GM23338 (cell line): ENCODE measurements around the gene APBA2. TPM values are rescaled to one million over a fixed set of nuclear protein-coding genes. Genes with fewer than 3 reads are reported as not detected.

Source experiments
- ATAC-seq: fragments of 200-7000 bp; cut with Tn5 transposase; 3 replicates; pipeline ENCODE4 v1.9.1; 2020
- DNase-seq: peaks from one replicate; pipeline ENCODE4 v3.0.0-alpha.2; 2015; ENCODE audit warnings: low spot score
- H2AFZ ChIP-seq: fragments of 200-600 bp; sonication (generic); 2 replicates; pipeline ENCODE4 v1.8.0; 2016; ENCODE audit warnings: antibody characterized with exemption, mild to moderate bottlenecking, moderate library complexity
- H3F3A ChIP-seq: fragments of 200-600 bp; sonication (generic); replicated peaks from 2 replicates; pipeline ENCODE4 v1.8.0; 2017; ENCODE audit warnings: antibody characterized with exemption, mixed run types, low read depth
- H3K27ac ChIP-seq: fragments of 200-600 bp; sonication (generic); 2 replicates; pipeline ENCODE4 v1.6.1; 2016; ENCODE audit warnings: low read depth
- H3K27me3 ChIP-seq: fragments of 200-600 bp; sonication (generic); 2 replicates; pipeline ENCODE4 v1.8.0; 2016; ENCODE audit warnings: mild to moderate bottlenecking, mixed run types, moderate library complexity; ENCODE audit not compliant: insufficient read depth
- H3K36me3 ChIP-seq: fragments of 200-600 bp; sonication (generic); 2 replicates; pipeline ENCODE4 v1.8.0; 2016; ENCODE audit warnings: mild to moderate bottlenecking; ENCODE audit not compliant: insufficient read depth
- H3K4me1 ChIP-seq: fragments of 200-600 bp; sonication (generic); 2 replicates; pipeline ENCODE4 v1.8.0; 2016; ENCODE audit warnings: mild to moderate bottlenecking, moderate library complexity; ENCODE audit not compliant: insufficient read depth
- H3K4me2 ChIP-seq: fragments of 200-600 bp; sonication (generic); 2 replicates; pipeline ENCODE4 v1.7.1; 2017; ENCODE audit warnings: mixed run types
- H3K4me3 ChIP-seq: fragments of 200-600 bp; sonication (generic); 2 replicates; pipeline ENCODE4 v1.6.1; 2016; ENCODE audit warnings: mixed run types
- H3K79me2 ChIP-seq: fragments of 200-600 bp; sonication (generic); replicated peaks from 2 replicates; pipeline ENCODE4 v1.8.0; 2017; ENCODE audit warnings: mild to moderate bottlenecking; ENCODE audit not compliant: insufficient read depth
- H3K9me2 ChIP-seq: fragments of 200-600 bp; sonication (generic); 2 replicates; pipeline ENCODE4 v1.8.0; 2017; ENCODE audit not compliant: insufficient read depth
- H4K20me1 ChIP-seq: fragments of 200-600 bp; sonication (generic); replicated peaks from 2 replicates; pipeline ENCODE4 v1.8.0; 2017; ENCODE audit warnings: mild to moderate bottlenecking; ENCODE audit not compliant: insufficient read depth
- H3K27ac Mint-ChIP-seq: 2 replicates; pipeline ENCODE4 v1.8.0; 2020; ENCODE audit warnings: inconsistent platforms, mild to moderate bottlenecking, moderate library complexity, mixed read lengths
- H3K27me3 Mint-ChIP-seq: 3 replicates; pipeline ENCODE4 v1.8.0; 2022; ENCODE audit warnings: low read depth, mild to moderate bottlenecking, moderate library complexity, mixed read lengths, inconsistent platforms; ENCODE audit not compliant: insufficient read depth, poor library complexity
- H3K36me3 Mint-ChIP-seq: 3 replicates; pipeline ENCODE4 v1.8.0; 2021; ENCODE audit warnings: low read depth, mild to moderate bottlenecking, inconsistent platforms, moderate library complexity, mixed read lengths
- H3K4me1 Mint-ChIP-seq: 3 replicates; pipeline ENCODE4 v1.8.0; 2020; ENCODE audit warnings: mild to moderate bottlenecking, inconsistent platforms, mixed read lengths
- H3K4me3 Mint-ChIP-seq: 3 replicates; pipeline ENCODE4 v1.8.0; 2021; ENCODE audit warnings: moderate library complexity, mild to moderate bottlenecking, inconsistent platforms, mixed read lengths
- H3K9me3 Mint-ChIP-seq: 3 replicates; pipeline ENCODE4 v1.8.0; 2020; ENCODE audit warnings: moderate library complexity, mild to moderate bottlenecking, inconsistent platforms, mixed read lengths
- CREB1 ChIP-seq: fragments of 250-450 bp; sonication (Bioruptor Pico); IDR thresholded peaks from 2 replicates; pipeline ENCODE4 v1.5.0; 2020; ENCODE audit warnings: low read depth, mild to moderate bottlenecking, moderate library complexity
- CTCF ChIP-seq, 2 experiments: fragments of 200-600 bp in 1 of 2; sonication (generic) in 1 of 2; conservative IDR thresholded peaks; 2 replicates each; pipeline versions ENCODE4 v1.5.1 to v1.6.1; 2016 to 2017; ENCODE audit warnings: antibody characterized with exemption in 2 of 2, low read depth in 2 of 2, mild to moderate bottlenecking in 2 of 2, moderate library complexity in 1 of 2
- ETS1 ChIP-seq: IDR thresholded peaks from 2 replicates; pipeline ENCODE4 v1.6.1; 2016; ENCODE audit warnings: antibody characterized with exemption
- EZH2 ChIP-seq: fragments of 200-600 bp; sonication (generic); IDR thresholded peaks from one replicate; pipeline ENCODE4 v1.8.0; 2017; ENCODE audit warnings: antibody characterized with exemption, mild to moderate bottlenecking, low read depth; ENCODE audit not compliant: unreplicated experiment
- EZH2phosphoT487 ChIP-seq: fragments of 200-600 bp; sonication (generic); IDR thresholded peaks from one replicate; pipeline ENCODE4 v1.8.1; 2018; ENCODE audit warnings: antibody characterized with exemption; ENCODE audit not compliant: unreplicated experiment
- JUNB ChIP-seq: IDR thresholded peaks from one replicate; pipeline ENCODE4 v1.6.1; 2016; ENCODE audit warnings: antibody characterized with exemption; ENCODE audit not compliant: unreplicated experiment
- NANOG ChIP-seq: IDR thresholded peaks from 2 replicates; pipeline ENCODE4 v1.6.1; 2016; ENCODE audit warnings: antibody characterized with exemption, borderline replicate concordance
- POLR2AphosphoS5 ChIP-seq: IDR thresholded peaks from 2 replicates; pipeline ENCODE4 v1.6.1; 2016; ENCODE audit warnings: antibody characterized with exemption, low read depth
- STAT1 ChIP-seq: IDR thresholded peaks from one replicate; pipeline ENCODE4 v1.6.1; 2016; ENCODE audit warnings: antibody characterized with exemption; ENCODE audit not compliant: unreplicated experiment
- ZNF114 ChIP-seq: fragments of 250-450 bp; sonication (Bioruptor Pico); IDR thresholded peaks from 2 replicates; pipeline ENCODE4 v1.5.0; 2020; ENCODE audit warnings: mild to moderate bottlenecking, moderate library complexity
- ZNF331 ChIP-seq: fragments of 250-450 bp; sonication (Bioruptor Pico); IDR thresholded peaks from 2 replicates; pipeline ENCODE4 v1.5.0; 2020; ENCODE audit warnings: low read depth, mild to moderate bottlenecking, moderate library complexity
- polyA plus RNA-seq: library from polyadenylated mRNA; unstranded; fragments of >200 nt; fragmentation: Nextera tagmentation; extraction: Ambion mirVana; gene quantifications from 2 replicates; pipeline ENCODE4 v1.2.1, GENCODE V29; 2016
- total RNA-seq: library from RNA; depleted of rRNA; stranded (reverse); fragments of >200 nt; shearing (Covaris generic); gene quantifications from 2 replicates; pipeline ENCODE4 v1.2.3, GENCODE V29; 2014

APBA2 gene
- total and polyA plus RNA-seq, 2 experiments from 2014 or later, result 5.9 to 24.7 TPM

GRCh38 chr15:28921336-28921735 is 35.6 kb downstream of the APBA2 start:
- DNase-seq (no peak), ATAC-seq (no peak)
- H3K27ac ChIP-seq, result no peak overlapping the region
- H3K27me3 ChIP-seq, result no peaks in the 10 kb centered on the region
- TF ChIP-seq STAT1, result no peak
- no peak for TF ChIP-seq EZH2phosphoT487
- no peak for TF ChIP-seq ETS1
- no peak for TF ChIP-seq CREB1
- TF ChIP-seq NANOG, result no peak
- no peak for TF ChIP-seq POLR2AphosphoS5
- no peak for TF ChIP-seq CTCF (conservative IDR thresholded peaks at IDR 0.05; ENCODE audit: low read depth in 2 of 2)
- TF ChIP-seq ZNF114 (CRISPR knock-in tag), result no peak
- no peak for TF ChIP-seq JUNB
- TF ChIP-seq ZNF331 (CRISPR knock-in tag), result no peak
- no peak for TF ChIP-seq EZH2
- H3F3A ChIP-seq, result no peaks in the 10 kb centered on the region
- H3K36me3 Mint-ChIP-seq, result peaks cover 5% of the 10 kb centered on the region
- H3K4me3 Mint-ChIP-seq, result no peak overlapping the region
- H3K4me1 Mint-ChIP-seq, result peaks cover 15% of the 10 kb centered on the region
- H3K4me2 ChIP-seq, result no peak overlapping the region
- peaks cover 4% of the 10 kb centered on the region for H3K27me3 Mint-ChIP-seq
- H3K27ac Mint-ChIP-seq, result no peak overlapping the region
- H3K4me1 ChIP-seq, result peaks cover 8% of the 10 kb centered on the region
- no peaks in the 10 kb centered on the region for H3K79me2 ChIP-seq
- no peaks in the 10 kb centered on the region for H3K36me3 ChIP-seq
- H2AFZ ChIP-seq, result no peak overlapping the region
- H4K20me1 ChIP-seq, result no peaks in the 10 kb centered on the region
- no peak overlapping the region for H3K4me3 ChIP-seq
- no peaks in the 10 kb centered on the region for H3K9me2 ChIP-seq
- H3K9me3 Mint-ChIP-seq, result no peaks in the 10 kb centered on the region; the same call in 2 of the 3 replicates

- Histone ChIP-seq H3F3A (no peaks in the 10 kb centered on the region), H3K36me3 (no peaks in the 10 kb centered on the region), H3K27ac (no peak overlapping the region), H3K4me1 (peaks cover 8% of the 10 kb centered on the region), H3K79me2 (no peaks in the 10 kb centered on the region), H2AFZ (no peak overlapping the region), H3K27me3 (no peaks in the 10 kb centered on the region), H4K20me1 (no peaks in the 10 kb centered on the region), H3K9me2 (no peaks in the 10 kb centered on the region), H3K4me2 (no peak overlapping the region), H3K4me3 (no peak overlapping the region)
- Mint-ChIP-seq H3K9me3 (no peaks in the 10 kb centered on the region; the same call in 2 of the 3 replicates), H3K4me3 (no peak overlapping the region), H3K27ac (no peak overlapping the region), H3K4me1 (peaks cover 15% of the 10 kb centered on the region), H3K36me3 (peaks cover 5% of the 10 kb centered on the region), H3K27me3 (peaks cover 5% of the 10 kb centered on the region)
- DNase-seq (peak; percentile 72), ATAC-seq (peak; percentile 35)
- TF ChIP-seq CREB1, result no peak
- TF ChIP-seq CTCF (conservative IDR thresholded peaks at IDR 0.05; ENCODE audit: low read depth in 2 of 2), result peak; percentile 62 to 87
These were observed 36.3 kb downstream of the APBA2 start for GRCh38 chr15:28921919-28922706.
